PC-9 (cell line): ENCODE data around the gene BCAR1. TPM values are rescaled to one million over a fixed set of nuclear protein-coding genes. Genes with fewer than 3 reads are reported as not detected.

Source experiments
- BruUV-seq: library from RNA; stranded (reverse); fragments of 400-500 nt; replicated peaks from 2 replicates; lab custom pipeline; 2021; lab: Mats Ljungman, UMichigan
- CTCF ChIA-PET: fragments of 300-600 bp; sonication (Branson Sonifier 250); formaldehyde crosslinking; loops from one replicate; lab custom pipeline; 2022; ENCODE audit warnings: antibody characterized with exemption; lab: Charles Lee
- POLR2A ChIA-PET: fragments of 300-600 bp; sonication (Branson Sonifier 250); formaldehyde crosslinking; loops from one replicate; lab custom pipeline; 2022; ENCODE audit warnings: antibody characterized with exemption; ENCODE audit not compliant: unreplicated experiment; lab: Charles Lee
- DNase-seq, 2 experiments: peaks; one replicate each; pipeline versions ENCODE4 v3.0.0 to v3.0.0-alpha.2; 2015 to 2022; ENCODE audit warnings: mixed read lengths in 1 of 2
- H2AFZ ChIP-seq: fragments of 200-600 bp; sonication (generic); 2 replicates; pipeline ENCODE4 v1.8.1; 2017; ENCODE audit warnings: antibody characterized with exemption
- H3F3A ChIP-seq: fragments of 200-600 bp; sonication (generic); 2 replicates; pipeline ENCODE4 v1.8.1; 2017; ENCODE audit warnings: antibody characterized with exemption, mild to moderate bottlenecking, low read depth; ENCODE audit not compliant: insufficient read depth
- H3K27ac ChIP-seq: fragments of 200-600 bp; sonication (generic); 2 replicates; pipeline ENCODE4 v1.6.1; 2016; ENCODE audit warnings: mixed run types
- H3K27me3 ChIP-seq: fragments of 200-600 bp; sonication (generic); 2 replicates; pipeline ENCODE4 v1.6.1; 2016; ENCODE audit warnings: low read depth, mixed run types; ENCODE audit not compliant: insufficient read depth
- H3K36me3 ChIP-seq: fragments of 200-600 bp; sonication (generic); 2 replicates; pipeline ENCODE4 v1.6.1; 2016; ENCODE audit warnings: low read depth, mixed run types
- H3K4me1 ChIP-seq: fragments of 200-600 bp; sonication (generic); replicated peaks from 2 replicates; pipeline ENCODE4 v1.6.1; 2016; ENCODE audit warnings: mixed run types; ENCODE audit not compliant: insufficient read depth
- H3K4me2 ChIP-seq: fragments of 200-600 bp; sonication (generic); 2 replicates; pipeline ENCODE4 v1.6.1; 2017; ENCODE audit warnings: mixed run types
- H3K4me3 ChIP-seq: fragments of 200-600 bp; sonication (generic); 2 replicates; pipeline ENCODE4 v1.6.1; 2016; ENCODE audit warnings: mixed run types
- H3K79me2 ChIP-seq: fragments of 200-600 bp; sonication (generic); 2 replicates; pipeline ENCODE4 v1.6.1; 2017; ENCODE audit warnings: low read depth, mixed run types
- H3K9me2 ChIP-seq: fragments of 200-600 bp; sonication (generic); 2 replicates; pipeline ENCODE4 v1.8.1; 2017; ENCODE audit warnings: mild to moderate bottlenecking; ENCODE audit not compliant: insufficient read depth
- H3K9me3 ChIP-seq: fragments of 200-600 bp; sonication (generic); 2 replicates; pipeline ENCODE4 v1.8.1; 2016; ENCODE audit warnings: low read depth; ENCODE audit not compliant: insufficient read depth
- H4K20me1 ChIP-seq: fragments of 200-600 bp; sonication (generic); 2 replicates; pipeline ENCODE4 v1.8.1; 2017; ENCODE audit not compliant: insufficient read depth
- EZH2 ChIP-seq: fragments of 200-600 bp; sonication (generic); IDR thresholded peaks from 2 replicates; pipeline ENCODE4 v1.8.0; 2017; ENCODE audit warnings: antibody characterized with exemption, low read depth
- intact Hi-C: fragments of 100-400 bp; cut with micrococcal nuclease; formaldehyde crosslinking; loops from one replicate; pipeline ENCODE4 v1.10.0; 2022; ENCODE audit not compliant: unreplicated experiment
- total RNA-seq: library from RNA; stranded (reverse); gene quantifications from 2 replicates; pipeline ENCODE4 v1.2.3, GENCODE V29; 2021
- TF ChIP-seq, protein P1 (sequence below): fragments of 200-600 bp; sonication (generic); conservative IDR thresholded peaks from 2 replicates; pipeline ENCODE4 v1.6.1; 2017; ENCODE audit warnings: mixed run types, antibody characterized with exemption, mild to moderate bottlenecking, moderate library complexity

BCAR1 gene
- total RNA-seq, 1 experiment from 2014 or later = 53.9 TPM

DNA sequence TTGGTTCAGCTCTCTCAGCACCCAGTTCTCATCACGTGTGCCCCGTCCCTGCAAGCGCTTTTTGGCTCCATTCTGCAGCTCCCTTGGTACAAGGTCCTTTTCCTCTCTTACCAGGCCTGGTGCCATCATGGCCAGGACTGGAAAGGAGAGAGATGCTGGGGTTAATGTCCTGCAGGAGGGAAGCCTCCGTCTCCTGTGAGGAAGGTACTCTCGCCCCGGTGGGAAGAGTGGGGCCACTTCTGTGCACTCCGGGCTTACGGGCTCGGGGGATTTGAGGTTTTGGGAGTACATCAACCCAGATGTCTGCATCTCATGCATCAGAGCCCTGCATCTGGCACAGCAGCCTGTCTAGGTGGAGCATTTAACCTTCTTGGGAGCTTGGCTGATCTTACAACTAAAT, 54.6 kb downstream of the BCAR1 start:
- Histone ChIP-seq H3K79me2 (no peaks in the 10 kb centered on the region), H4K20me1 (no peaks in the 10 kb centered on the region), H3F3A (no peaks in the 10 kb centered on the region), H3K36me3 (no peaks in the 10 kb centered on the region), H3K4me3 (no peak overlapping the region), H2AFZ (no peak overlapping the region), H3K9me3 (no peaks in the 10 kb centered on the region), H3K27me3 (no peaks in the 10 kb centered on the region), H3K4me2 (no peak overlapping the region), H3K27ac (no peak overlapping the region), H3K4me1 (peaks cover 8% of the 10 kb centered on the region; the same call in 1 of the 2 replicates), H3K9me2 (no peaks in the 10 kb centered on the region)
- TF ChIP-seq, protein P1, sequence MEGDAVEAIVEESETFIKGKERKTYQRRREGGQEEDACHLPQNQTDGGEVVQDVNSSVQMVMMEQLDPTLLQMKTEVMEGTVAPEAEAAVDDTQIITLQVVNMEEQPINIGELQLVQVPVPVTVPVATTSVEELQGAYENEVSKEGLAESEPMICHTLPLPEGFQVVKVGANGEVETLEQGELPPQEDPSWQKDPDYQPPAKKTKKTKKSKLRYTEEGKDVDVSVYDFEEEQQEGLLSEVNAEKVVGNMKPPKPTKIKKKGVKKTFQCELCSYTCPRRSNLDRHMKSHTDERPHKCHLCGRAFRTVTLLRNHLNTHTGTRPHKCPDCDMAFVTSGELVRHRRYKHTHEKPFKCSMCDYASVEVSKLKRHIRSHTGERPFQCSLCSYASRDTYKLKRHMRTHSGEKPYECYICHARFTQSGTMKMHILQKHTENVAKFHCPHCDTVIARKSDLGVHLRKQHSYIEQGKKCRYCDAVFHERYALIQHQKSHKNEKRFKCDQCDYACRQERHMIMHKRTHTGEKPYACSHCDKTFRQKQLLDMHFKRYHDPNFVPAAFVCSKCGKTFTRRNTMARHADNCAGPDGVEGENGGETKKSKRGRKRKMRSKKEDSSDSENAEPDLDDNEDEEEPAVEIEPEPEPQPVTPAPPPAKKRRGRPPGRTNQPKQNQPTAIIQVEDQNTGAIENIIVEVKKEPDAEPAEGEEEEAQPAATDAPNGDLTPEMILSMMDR = no peak
- no TSS peak for BruUV-seq
- ChIA-PET CTCF (interaction anchor here (0.6 kb wide), 1 partner anchor 294 kb away, joined by 5 read pairs; no protein-coding TSS in a partner anchor), POLR2A (no interaction called here)
- no peak for DNase-seq
- intact Hi-C loops = loop anchor here (5.0 to 10.0 kb wide), 3 partner anchors 200 to 1978 kb away; partner anchors contain the start of genes TMEM170A and ZNRF1

DNA sequence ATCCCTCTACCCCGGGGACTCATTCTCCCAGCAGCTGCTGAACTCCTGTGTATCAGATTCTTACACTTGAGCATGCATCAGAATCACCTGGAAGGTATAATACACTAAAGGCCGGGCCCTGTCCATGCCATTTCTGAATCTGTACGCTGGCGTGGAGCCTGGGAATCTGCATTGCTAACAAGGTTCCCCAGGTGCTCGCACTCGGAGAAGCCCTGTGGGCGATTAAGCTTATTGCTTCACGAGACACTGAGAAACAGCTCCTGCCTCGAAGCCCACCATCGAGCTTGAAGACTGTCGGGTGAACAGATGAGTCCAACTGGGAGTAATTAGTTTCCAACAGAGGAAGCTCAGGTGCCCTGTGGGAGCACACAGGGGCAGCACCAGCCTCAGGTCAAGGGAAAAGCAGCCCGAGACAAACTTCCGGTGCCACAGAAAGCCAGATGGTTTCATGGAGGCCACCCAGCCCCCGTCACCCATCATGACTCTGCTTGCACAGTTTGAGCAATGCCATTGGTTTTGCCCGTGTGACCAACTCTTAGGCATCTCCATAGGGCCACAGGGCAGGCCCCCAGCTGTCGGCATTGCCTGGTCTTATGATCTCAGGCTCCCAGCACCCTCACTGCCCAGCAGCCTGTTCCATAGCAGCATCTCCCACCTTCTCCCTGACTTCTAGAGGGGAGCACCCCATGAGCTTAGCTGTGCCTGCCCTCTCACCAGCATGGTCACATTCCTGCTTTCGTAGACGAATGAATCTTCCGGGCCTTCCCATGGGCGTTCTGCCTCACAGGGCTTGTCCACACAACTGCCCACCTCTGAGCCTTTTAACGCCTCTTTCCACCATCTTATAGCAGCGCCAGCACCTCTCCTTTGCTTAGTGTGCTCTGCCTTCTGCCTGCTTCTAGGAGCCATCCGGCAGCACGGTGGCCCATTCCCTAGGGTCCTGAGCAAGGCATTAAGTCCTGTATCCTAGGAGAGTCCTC, 55.3 kb downstream of the BCAR1 start:
- Histone ChIP-seq H3F3A (no peaks in the 10 kb centered on the region), H3K9me3 (no peaks in the 10 kb centered on the region), H3K27me3 (no peaks in the 10 kb centered on the region), H3K9me2 (no peaks in the 10 kb centered on the region), H3K4me2 (no peak overlapping the region), H3K27ac (no peak overlapping the region), H4K20me1 (no peaks in the 10 kb centered on the region), H3K4me3 (no peak overlapping the region), H3K79me2 (no peaks in the 10 kb centered on the region), H3K4me1 (peaks cover 8% of the 10 kb centered on the region; the same call in 1 of the 2 replicates), H3K36me3 (no peaks in the 10 kb centered on the region), H2AFZ (no peak overlapping the region)
- TF ChIP-seq, protein P1 = no peak
- no peak for TF ChIP-seq EZH2
- ChIA-PET CTCF (interaction anchor here (0.6 kb wide), 1 partner anchor 495 kb away, joined by 3 read pairs; the partner anchor contains the start of gene MLKL), POLR2A (interaction anchor here (0.6 kb wide), 1 partner anchor 38 kb away, joined by 5 read pairs; no protein-coding TSS in a partner anchor)
- no TSS peak for BruUV-seq
- DNase-seq = no peak
- intact Hi-C loops = loop anchor here (5.0 to 10.0 kb wide), 3 partner anchors 199 to 1979 kb away; partner anchors contain the start of genes TMEM170A and ZNRF1

GRCh38 chr16:75193730-75194444, 57.5 kb downstream of the BCAR1 start:
- CTCF ChIA-PET = interaction anchor here (0.7 kb wide), 1 partner anchor 293 kb away, joined by 3 read pairs; no protein-coding TSS in a partner anchor
- no peak overlapping the region for H3K4me3 ChIP-seq
- intact Hi-C loops = loop anchor here (10.0 kb wide), 2 partner anchors 271 to 1981 kb away; partner anchors contain the start of gene TMEM170A

More at GRCh38 chr16:75193730-75194444, 57.5 kb downstream of the BCAR1 start:
- no peaks in the 10 kb centered on the region for H3K9me2 ChIP-seq
- H3K27ac ChIP-seq = no peak overlapping the region
- no peaks in the 10 kb centered on the region for H3F3A ChIP-seq
- no TSS peak for BruUV-seq
- H3K4me2 ChIP-seq = no peak overlapping the region
- no peak overlapping the region for H2AFZ ChIP-seq
- H3K79me2 ChIP-seq = no peaks in the 10 kb centered on the region
- no peaks in the 10 kb centered on the region for H4K20me1 ChIP-seq
- TF ChIP-seq, protein P1 = no peak
- no peaks in the 10 kb centered on the region for H3K9me3 ChIP-seq
- POLR2A ChIA-PET = no interaction called here
- no peak for DNase-seq
- H3K36me3 ChIP-seq = no peaks in the 10 kb centered on the region
- H3K27me3 ChIP-seq = no peaks in the 10 kb centered on the region
- H3K4me1 ChIP-seq = peaks cover 17% of the 10 kb centered on the region
